ENCODE measurements around the gene UTP25. TPM values are rescaled to one million over a fixed set of nuclear protein-coding genes. Genes with fewer than 3 reads are reported as not detected.

The UTP25 gene
- total RNA-seq, 1 experiment from 2014 or later, result 14.3 TPM

- Histone ChIP-seq H3K9ac (ENCODE audit: low read length) (no peak overlapping the region), H3K4me1 (ENCODE audit: insufficient read depth, low read length) (peaks cover 18% of the 10 kb centered on the region), H3K9me2 (replicated peaks; ENCODE audit: low read length) (no peaks in the 10 kb centered on the region), H2AFZ (ENCODE audit: low read length) (no peak overlapping the region), H3K4me3 (ENCODE audit: low read length) (no peak overlapping the region), H3K4me2 (ENCODE audit: low read length) (no peak overlapping the region), H3K36me3 (ENCODE audit: low read depth, low read length) (peaks cover 32% of the 10 kb centered on the region), H3K27ac (ENCODE audit: low read length) (peak overlapping the region; percentile 9; the same call in 1 of the 2 replicates), H3F3A (ENCODE audit: low read length, unreplicated experiment) (no peaks in the 10 kb centered on the region), H3K79me2 (ENCODE audit: low read length) (peaks cover 20% of the 10 kb centered on the region), H4K20me1 (ENCODE audit: low read length) (no peaks in the 10 kb centered on the region), H3K9me3 (ENCODE audit: low read length) (no peaks in the 10 kb centered on the region), H3K27me3 (ENCODE audit: low read length) (no peaks in the 10 kb centered on the region)
- BruUV-seq (replicated peaks), result no TSS peak
- CTCF ChIA-PET, result no interaction called here
- DNase-seq, result peak; percentile 38
- no peak for ATAC-seq
- intact Hi-C loops (cut with micrococcal nuclease), result no loop called here
- POLR2A ChIA-PET (ENCODE audit: unreplicated experiment), result no interaction called here
- TF ChIP-seq EZH2 (IDR thresholded peaks at IDR 0.05; ENCODE audit: low read length, unreplicated experiment) (no peak), EZH2phosphoT487 (IDR thresholded peaks at IDR 0.05; ENCODE audit: borderline replicate concordance, low read length) (no peak)
- TF ChIP-seq, protein P1, sequence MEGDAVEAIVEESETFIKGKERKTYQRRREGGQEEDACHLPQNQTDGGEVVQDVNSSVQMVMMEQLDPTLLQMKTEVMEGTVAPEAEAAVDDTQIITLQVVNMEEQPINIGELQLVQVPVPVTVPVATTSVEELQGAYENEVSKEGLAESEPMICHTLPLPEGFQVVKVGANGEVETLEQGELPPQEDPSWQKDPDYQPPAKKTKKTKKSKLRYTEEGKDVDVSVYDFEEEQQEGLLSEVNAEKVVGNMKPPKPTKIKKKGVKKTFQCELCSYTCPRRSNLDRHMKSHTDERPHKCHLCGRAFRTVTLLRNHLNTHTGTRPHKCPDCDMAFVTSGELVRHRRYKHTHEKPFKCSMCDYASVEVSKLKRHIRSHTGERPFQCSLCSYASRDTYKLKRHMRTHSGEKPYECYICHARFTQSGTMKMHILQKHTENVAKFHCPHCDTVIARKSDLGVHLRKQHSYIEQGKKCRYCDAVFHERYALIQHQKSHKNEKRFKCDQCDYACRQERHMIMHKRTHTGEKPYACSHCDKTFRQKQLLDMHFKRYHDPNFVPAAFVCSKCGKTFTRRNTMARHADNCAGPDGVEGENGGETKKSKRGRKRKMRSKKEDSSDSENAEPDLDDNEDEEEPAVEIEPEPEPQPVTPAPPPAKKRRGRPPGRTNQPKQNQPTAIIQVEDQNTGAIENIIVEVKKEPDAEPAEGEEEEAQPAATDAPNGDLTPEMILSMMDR (conservative IDR thresholded peaks at IDR 0.05; ENCODE audit: low read depth, low read length), result no peak
These were observed 41.6 kb upstream of the UTP25 start for GRCh38 chr1:209786146-209786545.

DNA sequence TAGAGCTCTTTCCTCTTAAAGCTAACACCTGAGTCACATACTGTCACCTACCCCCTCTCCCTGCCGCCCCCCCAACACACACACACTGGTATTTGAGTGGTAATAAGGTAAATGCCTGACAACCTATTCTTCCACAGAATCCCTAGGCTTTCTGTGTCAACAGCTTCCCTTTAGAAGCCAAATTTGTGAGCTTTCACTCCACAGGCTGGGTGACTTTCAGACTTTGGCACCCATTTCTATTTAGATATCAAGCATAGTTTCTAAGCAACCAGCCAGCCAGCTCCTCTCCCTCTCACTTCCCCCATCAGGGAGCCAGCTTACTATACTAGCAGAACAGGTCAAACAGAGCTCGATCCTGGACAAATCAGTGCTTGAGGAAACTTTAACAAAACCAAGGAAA, 40.2 kb upstream of the UTP25 start:
- ChIA-PET POLR2A (ENCODE audit: unreplicated experiment) (interaction anchor here (0.6 to 1.3 kb wide), 3 partner anchors 15 to 485 kb away, joined by 3 to 16 read pairs (median 4); partner anchors contain the start of gene IRF6), CTCF (interaction anchor here (1.2 kb wide), 1 partner anchor 36 kb away, joined by 3 read pairs; no protein-coding TSS in a partner anchor)
- Histone ChIP-seq H3K9ac (ENCODE audit: low read length) (no peak overlapping the region), H3K9me3 (ENCODE audit: low read length) (no peaks in the 10 kb centered on the region), H3K4me3 (ENCODE audit: low read length) (no peak overlapping the region), H3K36me3 (ENCODE audit: low read depth, low read length) (peaks cover 40% of the 10 kb centered on the region), H3K9me2 (replicated peaks; ENCODE audit: low read length) (no peaks in the 10 kb centered on the region), H3K27me3 (ENCODE audit: low read length) (no peaks in the 10 kb centered on the region), H3K4me2 (ENCODE audit: low read length) (no peak overlapping the region), H3K4me1 (ENCODE audit: insufficient read depth, low read length) (peaks cover 29% of the 10 kb centered on the region), H3F3A (ENCODE audit: low read length, unreplicated experiment) (no peaks in the 10 kb centered on the region), H4K20me1 (ENCODE audit: low read length) (no peaks in the 10 kb centered on the region), H2AFZ (ENCODE audit: low read length) (no peak overlapping the region), H3K79me2 (ENCODE audit: low read length) (peaks cover 17% of the 10 kb centered on the region), H3K27ac (ENCODE audit: low read length) (peak overlapping the region; percentile 2; the same call in 1 of the 2 replicates)
- intact Hi-C loops (cut with micrococcal nuclease), result no loop called here
- ATAC-seq (no peak; the same call in 1 of the 2 replicates), DNase-seq (peak; percentile 50)
- TF ChIP-seq, protein P1 (conservative IDR thresholded peaks at IDR 0.05; ENCODE audit: low read depth, low read length), result no peak
- TF ChIP-seq EZH2 (IDR thresholded peaks at IDR 0.05; ENCODE audit: low read length, unreplicated experiment), result no peak
- TF ChIP-seq EZH2phosphoT487 (IDR thresholded peaks at IDR 0.05; ENCODE audit: borderline replicate concordance, low read length), result no peak
- no TSS peak for BruUV-seq (replicated peaks)

DNA sequence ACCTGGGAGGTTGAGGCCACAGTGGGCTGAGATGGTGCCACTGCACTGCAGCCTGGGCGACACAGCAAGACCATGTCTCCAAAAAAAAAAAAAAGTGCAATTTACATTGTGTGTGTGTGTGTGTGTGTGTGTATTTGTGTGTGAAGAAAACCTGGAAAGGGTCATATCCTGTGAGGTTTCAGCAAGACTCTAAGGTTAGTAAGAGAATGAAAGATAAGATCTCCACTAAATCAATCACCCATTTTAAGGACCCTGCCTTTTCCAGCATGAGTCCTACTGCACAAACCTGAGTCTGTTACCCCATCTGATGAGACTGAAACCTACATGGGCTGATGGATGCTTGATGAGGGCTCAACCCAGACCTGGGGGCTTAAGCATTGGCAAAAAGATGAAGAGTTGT, 38.5 kb upstream of the UTP25 start:
- Histone ChIP-seq H3K4me2 (ENCODE audit: low read length) (no peak overlapping the region), H3K79me2 (ENCODE audit: low read length) (peaks cover under 1% of the 10 kb centered on the region; the same call in 1 of the 2 replicates), H3K27ac (ENCODE audit: low read length) (no peak overlapping the region), H2AFZ (ENCODE audit: low read length) (no peak overlapping the region), H3K9me3 (ENCODE audit: low read length) (no peaks in the 10 kb centered on the region), H4K20me1 (ENCODE audit: low read length) (no peaks in the 10 kb centered on the region), H3F3A (ENCODE audit: low read length, unreplicated experiment) (no peaks in the 10 kb centered on the region), H3K27me3 (ENCODE audit: low read length) (no peaks in the 10 kb centered on the region), H3K9ac (ENCODE audit: low read length) (no peak overlapping the region), H3K4me1 (ENCODE audit: insufficient read depth, low read length) (peaks cover 22% of the 10 kb centered on the region), H3K36me3 (ENCODE audit: low read depth, low read length) (peaks cover 50% of the 10 kb centered on the region), H3K4me3 (ENCODE audit: low read length) (no peak overlapping the region), H3K9me2 (replicated peaks; ENCODE audit: low read length) (no peaks in the 10 kb centered on the region)
- no peak for ATAC-seq
- intact Hi-C loops (cut with micrococcal nuclease), result no loop called here
- ChIA-PET POLR2A (ENCODE audit: unreplicated experiment) (no interaction called here), CTCF (no interaction called here)
- BruUV-seq (replicated peaks), result no TSS peak
- TF ChIP-seq EZH2 (IDR thresholded peaks at IDR 0.05; ENCODE audit: low read length, unreplicated experiment) (no peak), EZH2phosphoT487 (IDR thresholded peaks at IDR 0.05; ENCODE audit: borderline replicate concordance, low read length) (no peak)
- TF ChIP-seq, protein P1 (conservative IDR thresholded peaks at IDR 0.05; ENCODE audit: low read depth, low read length), result no peak
- DNase-seq, result no peak
